T follicular helper cell (primary cell): ENCODE data around the gene GRHL3.

Experiments
- DNase-seq: peaks from one replicate; pipeline ENCODE4 v3.0.0-alpha.2; 2020; ENCODE audit warnings: low read depth

Gene GRHL3

DNA sequence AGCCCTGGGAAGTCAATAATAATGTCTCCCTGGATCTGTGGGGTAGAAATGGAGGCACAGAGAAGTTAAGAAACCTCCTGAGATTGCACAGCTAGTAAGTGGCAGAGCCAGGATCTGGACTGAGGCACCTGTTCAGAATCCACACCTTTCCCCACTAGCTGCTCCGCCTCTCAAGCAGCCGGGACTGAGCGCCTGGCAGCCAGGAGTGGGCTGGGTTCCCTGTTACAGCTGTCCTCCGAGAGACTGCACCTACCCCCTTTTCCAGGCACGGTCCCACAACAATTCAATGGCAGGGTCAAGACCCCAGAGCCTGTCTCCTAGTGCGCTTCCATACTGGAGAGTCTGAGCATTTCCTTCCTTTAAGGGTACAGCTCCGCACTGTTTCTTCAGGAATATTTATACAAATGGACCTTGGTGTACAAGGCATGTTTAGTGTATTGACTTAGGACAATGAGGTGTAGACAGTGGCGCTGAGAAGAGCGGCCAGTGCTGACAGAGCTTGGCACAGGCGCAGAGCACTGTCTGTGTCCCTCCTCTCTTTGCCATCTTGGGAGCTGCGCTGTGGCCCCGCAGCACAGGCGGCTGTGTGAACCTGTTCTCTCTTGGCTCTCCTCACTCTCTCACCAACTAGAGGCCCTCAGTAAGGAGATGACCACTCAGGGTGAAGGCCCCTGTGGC, 24.4 kb downstream of the GRHL3 start:
- no peak for DNase-seq

DNA sequence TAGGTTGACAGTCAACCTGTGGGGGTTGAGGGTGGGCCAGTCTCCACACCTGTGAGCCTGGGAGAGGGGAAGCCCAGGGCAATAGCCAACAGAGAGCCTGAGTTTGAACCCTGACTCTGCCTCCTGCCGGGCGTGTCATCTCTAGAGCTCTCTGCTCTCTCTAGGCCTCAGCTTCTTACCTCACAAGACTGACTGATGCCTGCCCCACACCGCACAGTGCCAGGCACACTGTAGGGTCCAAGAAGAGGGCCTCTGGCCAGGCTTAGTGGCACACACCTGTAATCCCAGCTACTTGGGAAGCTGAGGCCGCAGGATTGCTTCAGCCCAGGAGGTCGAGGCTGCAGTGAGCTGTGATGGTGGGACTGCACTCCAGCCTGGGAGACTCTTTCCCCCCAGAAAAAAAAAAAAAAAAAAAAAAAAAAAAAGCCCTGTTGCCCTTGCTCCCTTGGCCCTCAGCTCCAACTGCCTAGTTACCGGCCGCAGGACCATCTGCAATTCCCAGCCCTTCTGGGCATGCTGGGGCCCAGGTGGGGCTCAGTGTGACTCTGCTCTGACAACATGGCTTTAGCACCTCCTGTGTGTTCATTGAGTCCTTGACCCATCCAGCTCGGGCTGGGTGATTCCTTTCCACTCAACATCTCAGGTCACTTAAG, 25.1 kb downstream of the GRHL3 start:
- DNase-seq, result no peak

DNA sequence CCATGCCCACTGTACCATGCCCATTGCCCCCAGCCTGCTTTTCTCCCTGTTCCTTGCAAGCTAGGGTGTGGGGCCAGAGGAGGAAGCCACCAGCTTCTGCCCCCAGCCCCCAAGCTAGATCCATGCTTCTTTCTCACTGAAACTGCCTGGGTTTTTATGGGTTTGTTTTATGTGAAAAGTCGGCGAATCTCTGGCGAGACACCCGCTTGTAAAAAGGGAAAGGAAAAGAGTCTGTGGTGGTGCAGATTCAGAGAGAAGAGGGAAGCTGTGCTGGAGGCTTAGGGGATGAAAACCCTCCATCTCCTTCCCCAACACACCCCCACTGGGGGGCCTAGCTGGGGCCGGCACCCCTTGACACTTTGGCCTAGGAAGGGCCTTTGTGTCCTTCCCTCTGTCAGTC, 26.2 kb downstream of the GRHL3 start:
- no peak for DNase-seq

DNA sequence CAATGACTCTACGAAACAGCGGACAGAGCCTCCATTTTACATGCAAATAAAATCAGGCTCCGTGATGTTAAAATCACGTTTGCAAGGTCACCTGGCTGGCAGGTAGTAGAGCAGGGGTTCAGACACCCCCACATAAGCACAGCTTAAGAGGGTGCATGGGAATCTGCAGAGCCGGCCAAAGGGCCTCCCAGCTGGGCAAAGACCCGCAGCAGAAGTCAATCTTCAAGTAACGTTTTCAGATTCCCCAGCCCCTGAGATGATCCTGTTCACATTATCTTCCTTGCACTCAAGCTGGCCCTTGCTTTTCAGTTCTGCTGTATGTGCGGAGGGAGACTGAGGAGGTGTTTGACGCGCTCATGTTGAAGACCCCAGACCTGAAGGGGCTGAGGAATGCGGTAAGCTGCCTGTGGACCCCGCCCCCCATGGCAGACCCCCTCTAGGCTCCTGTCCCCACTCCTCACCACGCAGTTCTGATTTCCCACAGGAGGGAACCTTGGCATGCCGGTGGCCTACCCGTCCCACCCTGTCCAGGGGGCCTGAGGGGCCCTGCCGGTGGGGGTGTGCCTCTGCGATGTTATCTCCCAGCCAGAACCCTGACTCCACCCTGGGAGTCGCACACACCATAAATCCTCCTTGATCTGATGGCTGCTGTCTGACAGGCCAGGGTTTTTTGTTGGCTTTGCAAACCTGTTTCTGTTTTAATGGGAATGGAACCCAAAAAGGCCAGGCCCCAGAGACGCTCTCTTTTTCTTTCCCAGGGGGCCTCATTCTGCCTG, 28.2 kb downstream of the GRHL3 start:
- DNase-seq, result no peak

DNA sequence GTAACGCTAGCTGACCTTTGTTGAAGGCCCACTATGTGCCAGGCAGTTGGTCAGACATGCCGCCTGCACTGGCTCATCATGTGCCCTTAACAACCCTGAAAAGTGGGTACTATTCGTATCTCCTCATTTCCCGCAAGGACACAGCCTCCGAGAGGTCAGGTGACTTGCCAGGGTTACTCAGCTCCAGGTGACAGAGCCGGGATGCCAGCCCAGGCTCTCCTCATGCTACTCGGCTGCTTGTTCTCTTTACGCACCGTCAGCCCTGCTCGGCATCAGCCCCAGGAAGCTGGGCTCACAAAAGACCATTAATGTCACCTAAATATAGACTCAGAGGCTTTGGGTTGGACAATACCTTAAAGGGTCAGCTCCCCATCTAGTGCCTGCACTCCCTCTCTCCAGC, 29.0 kb downstream of the GRHL3 start:
- no peak for DNase-seq

DNA sequence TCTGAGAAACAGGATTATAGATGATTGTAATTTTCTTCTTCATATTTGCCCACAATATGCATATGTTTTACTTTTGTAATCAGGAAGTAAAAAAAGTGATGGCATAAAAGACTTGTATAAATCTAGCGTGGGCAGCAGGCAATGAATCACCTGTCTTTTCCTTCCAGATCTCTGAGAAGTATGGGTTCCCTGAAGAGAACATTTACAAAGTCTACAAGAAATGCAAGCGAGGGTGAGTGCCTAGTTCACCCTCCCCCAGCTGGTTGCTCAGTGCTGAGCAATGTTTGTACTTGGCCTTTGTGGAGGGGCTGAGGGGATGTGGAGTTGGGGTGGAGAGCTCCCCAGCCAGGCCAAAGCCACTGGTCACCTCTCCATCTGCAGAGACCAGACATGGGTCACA, 30.7 kb downstream of the GRHL3 start:
- DNase-seq, result no peak

DNA sequence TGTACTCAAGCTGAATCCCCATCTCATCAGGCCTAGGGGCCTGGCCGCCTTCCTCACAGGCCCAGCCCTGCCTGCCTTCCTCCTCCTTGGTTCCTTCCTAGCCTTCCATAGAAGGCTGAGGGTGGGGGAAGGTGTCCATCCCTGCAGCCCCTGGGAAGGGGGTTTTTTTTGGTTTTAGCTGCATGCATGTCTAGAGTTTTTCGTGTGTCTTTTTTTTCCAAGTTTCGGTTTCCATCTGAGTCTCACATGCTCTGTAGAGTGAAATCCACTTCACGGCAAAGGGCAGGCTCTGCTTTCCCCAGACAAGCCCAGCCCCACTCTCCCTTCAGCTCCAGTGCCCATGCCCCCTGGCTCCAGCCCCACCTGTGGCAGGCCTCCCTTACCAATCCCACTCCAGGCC, 32.1 kb downstream of the GRHL3 start:
- no peak for DNase-seq

DNA sequence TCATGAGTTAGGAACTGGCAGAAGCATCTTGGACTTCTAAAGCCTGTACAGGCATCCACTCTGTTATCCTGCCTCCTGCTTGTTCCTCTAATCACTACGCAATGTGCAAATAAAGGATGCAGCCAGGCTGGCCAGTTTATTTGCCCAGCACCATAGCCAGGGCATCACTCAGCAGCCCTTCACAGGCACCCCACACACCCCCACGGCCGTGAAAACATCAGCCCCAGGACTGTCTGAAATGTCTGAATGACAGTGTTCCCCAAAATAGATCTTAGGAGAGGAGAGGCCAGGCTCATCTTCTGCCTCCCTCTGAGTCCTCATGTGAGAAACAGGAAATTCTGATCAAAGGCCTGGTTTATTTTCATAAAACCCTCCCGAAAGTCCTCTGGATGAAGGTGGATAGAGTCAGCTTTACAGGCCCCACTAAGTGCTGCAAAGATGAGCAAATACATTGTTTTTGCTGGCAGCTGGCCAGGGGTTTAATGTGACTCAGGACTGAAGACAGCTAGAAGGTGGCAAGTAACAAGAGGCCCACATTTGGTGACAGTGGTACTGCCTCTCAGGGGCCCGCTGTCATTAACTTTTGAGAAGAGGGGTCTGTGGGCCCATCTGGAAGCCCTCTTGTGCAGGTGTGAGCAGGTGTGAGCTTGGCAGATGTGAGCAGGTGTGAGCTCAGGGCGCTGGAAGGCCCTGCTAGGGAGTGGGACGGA, 32.9 kb downstream of the GRHL3 start:
- DNase-seq, result no peak

DNA sequence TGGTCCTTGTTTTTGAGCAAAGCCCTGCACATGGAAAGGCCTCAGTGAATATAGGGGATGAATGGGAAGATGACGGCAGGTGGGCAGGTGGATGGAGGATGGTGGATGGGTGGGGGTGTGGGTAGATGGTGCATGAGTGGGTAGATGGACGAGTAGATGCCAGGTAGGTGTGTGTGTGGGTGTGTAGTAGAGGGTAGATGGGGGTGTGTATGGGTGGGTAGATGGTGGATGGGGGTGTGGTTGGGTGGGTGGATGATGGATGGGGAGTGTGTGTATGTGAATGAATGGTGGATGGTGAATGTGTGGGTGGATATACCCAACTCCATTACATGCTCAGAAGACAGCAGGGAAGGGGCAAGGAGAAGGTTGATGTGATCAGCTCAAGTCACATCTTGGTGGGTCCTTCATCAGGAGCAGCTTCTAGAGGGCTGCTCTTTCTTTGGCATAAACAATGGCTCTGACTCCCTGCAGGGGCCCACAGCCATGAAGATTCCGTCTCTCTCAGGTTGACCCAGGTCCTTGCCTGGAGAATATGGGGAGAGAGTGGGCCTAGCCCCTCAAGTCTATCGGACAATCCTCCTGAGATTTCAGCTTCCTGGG, 34.2 kb downstream of the GRHL3 start:
- no peak for DNase-seq

DNA sequence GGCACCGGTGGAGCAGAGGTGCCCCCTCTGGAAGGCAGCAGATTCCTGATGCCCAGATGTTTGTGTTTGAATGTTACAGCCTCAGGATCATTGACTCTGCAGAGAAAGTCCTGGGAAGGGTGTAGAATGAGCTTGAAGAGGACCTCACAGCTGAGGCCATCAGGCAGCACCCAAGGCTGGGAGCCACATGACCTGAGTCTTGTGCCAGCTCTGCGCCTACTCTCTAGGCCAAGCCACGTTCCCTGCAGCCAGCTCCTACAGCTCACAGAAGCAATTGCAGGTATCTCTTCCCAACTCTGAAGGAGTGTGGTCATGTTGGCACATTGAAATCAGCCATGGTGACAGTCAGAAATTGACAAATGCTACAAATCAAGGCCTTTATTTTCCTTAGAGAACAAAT, 36.3 kb downstream of the GRHL3 start:
- DNase-seq, result no peak

DNA sequence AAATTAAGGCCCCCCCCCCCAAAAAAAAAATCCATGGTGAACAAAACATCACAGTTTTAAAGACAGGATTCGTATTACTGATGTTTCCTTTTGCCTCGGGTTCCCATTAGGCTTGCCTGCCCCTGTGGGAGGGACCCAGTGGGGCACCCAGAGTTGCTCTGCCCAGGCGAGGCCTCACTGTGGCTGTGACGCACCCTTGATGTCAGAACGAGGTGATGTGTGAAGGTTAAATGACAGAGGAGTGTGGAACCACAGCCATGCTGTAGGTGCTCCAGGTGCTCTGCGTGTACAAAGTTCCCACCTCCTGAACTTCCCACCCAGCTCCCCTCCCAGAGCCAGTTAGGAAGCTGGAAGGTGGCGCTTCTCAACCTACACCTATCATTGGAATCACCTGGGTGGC, 37.9 kb downstream of the GRHL3 start:
- DNase-seq, result no peak

DNA sequence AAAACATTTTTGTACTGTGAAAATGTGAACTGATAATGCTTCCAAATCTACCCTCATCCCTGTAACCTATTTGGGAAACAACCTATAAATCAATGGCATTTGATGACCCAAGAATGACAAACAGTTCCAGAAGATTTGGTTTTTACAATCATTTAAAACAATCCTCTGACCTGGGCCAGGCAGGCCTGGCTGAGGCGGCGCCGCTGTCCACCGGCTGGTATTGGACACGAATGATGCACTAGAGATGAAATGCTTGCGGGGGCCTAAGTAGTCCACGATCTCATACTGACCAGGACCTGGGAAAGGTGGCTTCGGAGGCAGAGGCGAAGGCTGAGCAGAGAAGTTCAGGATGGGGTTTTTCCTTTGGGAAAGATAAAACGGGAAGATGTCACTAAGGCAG, 41.5 kb downstream of the GRHL3 start:
- DNase-seq, result no peak

DNA sequence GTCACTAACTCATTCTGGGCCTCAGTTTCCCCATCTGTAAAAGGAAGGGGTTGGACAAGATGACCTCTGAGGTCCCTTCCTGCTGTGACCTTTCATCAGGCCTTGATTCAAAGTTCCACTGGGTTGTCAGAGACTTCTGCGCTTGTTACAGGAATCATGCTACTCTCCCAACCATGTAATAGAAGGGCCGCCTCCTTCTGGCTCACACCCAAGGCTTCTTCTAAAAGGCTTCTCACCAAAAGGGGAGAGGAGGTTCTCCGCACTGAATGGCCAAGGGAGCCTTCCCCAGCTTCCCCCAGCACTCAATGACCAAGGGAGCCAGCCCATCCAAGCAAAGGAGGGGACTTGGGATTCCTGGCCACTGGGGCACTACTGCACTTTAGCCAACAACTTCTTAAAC, 42.7 kb downstream of the GRHL3 start:
- no peak for DNase-seq

DNA sequence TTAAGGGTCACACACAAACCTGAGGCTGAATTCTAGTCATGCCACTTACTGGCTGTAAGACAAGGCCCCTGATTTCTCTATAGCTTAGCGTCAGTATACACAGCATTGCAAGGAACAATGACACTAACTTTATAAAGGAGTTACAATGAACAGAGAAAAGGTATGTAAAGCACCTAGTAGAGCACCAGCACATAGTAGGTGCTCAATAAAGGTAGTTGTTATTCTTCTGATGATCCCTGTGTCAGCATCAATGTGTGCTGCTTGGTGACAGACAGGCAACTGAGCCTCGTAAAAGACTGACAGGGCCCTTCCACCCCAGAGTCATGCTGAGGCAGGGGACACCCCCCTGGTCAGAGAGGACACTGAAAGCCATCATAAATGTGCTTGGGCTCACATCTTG, 43.2 kb downstream of the GRHL3 start:
- no peak for DNase-seq

DNA sequence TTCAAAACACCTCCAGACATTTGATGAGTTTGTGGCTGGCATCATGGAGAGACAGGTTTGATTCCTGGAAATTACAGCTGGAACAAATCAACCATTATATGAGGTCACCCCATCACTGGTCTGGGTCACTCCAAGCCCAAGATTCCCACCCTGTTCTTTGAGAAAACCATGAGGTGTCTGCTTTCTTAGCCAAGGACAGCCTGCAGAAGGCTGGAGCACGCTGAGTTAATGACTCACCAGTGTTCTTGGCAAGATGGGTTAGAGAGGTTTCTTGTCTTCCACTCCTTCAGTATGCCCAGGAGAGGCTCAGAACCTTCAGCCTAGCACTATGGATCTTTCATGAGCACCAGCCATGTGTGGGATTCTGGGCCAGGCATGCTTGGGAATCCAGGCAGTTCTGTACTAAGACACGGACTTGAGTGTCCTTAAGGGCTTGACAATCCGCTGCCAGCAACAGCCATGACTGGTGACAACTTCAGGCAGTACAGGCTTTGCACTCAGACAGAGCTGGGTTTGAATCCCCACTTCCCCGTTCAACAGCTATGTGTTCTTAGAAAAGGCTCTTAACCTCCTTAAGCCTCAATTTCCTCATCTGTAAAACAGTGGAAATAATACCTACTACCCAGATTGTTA, 43.9 kb downstream of the GRHL3 start:
- DNase-seq, result no peak

DNA sequence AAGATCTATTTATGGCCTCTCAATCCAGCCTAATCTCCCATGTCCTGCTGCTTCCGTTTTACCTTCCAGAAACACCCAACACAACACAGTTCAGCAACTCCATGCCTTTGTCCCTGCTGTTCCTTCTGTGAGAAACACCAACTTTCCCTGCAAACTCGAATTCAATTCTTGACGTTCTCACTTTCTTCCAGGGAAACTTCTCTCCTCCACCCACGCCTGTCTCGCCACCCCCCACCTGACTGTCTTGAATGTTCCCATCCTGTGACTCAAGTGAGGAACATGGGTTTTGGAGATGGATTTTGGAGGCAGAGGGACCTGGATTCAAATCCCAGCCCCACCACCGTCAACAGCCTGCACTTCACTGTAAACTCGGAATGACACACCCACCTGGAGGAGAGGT, 44.8 kb downstream of the GRHL3 start:
- DNase-seq, result no peak

DNA sequence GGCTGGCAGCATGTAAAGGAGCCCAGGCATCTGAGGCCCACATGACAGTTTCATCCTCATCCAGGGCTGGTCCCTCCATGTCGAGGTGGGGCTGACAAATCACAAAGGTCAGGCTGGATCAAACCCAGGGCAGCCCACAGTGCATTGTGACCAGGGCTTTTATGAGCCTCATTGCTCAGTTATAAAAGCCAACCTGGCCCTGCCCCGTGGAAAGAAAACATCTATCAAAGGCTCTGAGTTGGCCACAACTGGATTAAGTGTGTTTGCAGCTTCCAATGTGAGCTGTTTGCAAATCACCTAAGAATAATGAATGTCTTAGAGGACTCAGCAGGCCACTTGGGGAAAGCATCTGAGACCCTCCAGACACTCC, 45.4 kb downstream of the GRHL3 start:
- no peak for DNase-seq

DNA sequence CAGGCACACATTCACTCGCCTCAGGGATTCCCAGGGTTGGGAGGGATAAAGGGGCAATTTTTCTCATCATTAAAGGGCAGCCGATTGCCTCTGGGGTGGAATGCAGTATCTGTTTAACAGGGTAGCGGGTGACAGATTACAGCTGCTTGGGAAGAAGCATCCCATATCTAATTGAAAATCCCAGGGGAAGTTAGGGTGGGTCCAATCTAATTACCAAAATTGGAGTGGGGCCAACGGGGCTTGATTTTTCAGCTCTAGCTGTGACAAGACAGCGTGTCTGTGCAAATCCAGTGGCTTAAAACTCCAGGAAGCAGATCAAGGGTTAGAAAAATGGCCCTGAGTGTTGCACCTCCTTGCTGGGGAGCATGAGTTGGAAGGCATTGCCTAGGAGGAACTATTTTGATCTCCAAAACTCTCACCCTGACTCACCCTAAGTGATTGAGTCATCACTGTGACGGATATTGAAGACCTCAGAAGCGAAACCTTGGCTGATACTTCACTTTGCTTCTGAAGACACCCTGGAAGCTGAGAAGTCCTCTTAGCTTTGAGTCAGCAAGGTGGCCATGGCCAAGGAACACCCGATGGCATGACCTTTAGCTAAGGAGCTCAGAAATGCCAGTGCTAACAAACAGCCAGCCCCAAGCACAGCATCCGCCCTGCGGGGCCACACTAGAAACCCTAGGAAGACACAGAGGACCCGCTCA, 46.0 kb downstream of the GRHL3 start:
- DNase-seq, result no peak

DNA sequence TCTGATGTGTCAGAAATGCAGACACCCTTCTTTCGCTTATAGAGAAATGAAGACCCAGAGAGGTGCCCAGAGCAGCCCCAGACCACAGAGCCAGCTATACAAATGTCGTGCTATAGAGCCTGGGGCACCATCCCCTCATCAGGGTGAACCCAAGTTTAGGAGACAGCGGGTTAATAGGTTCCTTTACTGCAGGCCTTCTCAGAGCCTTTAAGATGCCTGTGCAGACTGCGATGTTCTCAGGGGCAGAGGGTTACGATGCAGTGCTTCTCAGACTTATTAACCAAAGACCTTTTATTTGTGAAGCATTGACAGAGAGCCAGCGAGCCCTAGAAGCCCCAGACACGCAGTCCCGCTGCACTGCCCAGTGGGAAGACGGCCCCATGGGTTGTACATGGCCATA, 47.5 kb downstream of the GRHL3 start:
- DNase-seq, result no peak

DNA sequence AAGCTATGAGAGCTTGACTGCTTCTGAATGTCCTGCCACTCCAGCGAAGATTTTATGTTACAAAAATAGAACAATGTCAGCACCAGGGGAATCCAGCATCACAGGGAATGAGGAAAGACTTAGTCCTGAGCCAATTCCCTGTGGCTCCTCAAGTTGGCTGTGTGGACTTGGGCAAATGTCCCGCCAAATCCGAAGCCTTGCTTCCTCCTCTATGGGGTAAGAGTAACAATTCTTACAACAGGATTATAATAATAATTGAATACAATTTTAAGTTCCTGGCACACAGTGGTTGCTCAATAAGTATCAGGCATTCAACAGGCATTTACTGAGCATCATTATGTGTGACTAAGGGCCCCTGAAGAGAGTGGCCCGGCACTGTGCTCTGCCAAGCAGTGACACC, 50.0 kb downstream of the GRHL3 start:
- no peak for DNase-seq

DNA sequence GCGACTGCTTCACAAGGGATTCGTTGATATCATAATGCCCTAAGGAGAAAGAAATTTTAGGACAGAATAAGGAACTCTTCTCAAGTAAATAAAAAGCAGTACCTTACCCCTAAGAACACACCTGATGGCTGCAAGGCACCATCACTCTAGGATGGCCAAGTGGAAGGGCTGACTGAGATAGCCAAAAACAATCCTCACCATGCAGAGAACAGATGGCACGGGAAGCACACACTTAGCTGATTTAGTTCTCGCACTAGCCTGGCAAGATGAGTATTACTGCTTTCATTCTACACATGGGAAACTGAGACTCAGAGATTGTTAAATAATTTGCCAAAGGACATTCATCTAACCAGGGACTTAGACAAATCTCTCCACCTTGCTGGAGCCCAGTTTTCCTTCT, 50.6 kb downstream of the GRHL3 start:
- DNase-seq, result no peak
